IPS-20b (cell line): ENCODE measurements around the gene TTC38.
A peak's percentile ranks its signal among the peaks of the same experiment; 100 is the strongest.

Experiments
- H3K27ac ChIP-seq: one replicate; pipeline ENCODE4 v1.5.1; 2013; ENCODE audit warnings: low read length
- H3K27me3 ChIP-seq: 2 replicates; pipeline ENCODE4 v1.6.1; 2013; ENCODE audit warnings: mild to moderate bottlenecking, low read length, inconsistent platforms; ENCODE audit not compliant: insufficient read depth
- H3K36me3 ChIP-seq: 2 replicates; pipeline ENCODE4 v1.6.1; 2013; ENCODE audit warnings: low read depth, mild to moderate bottlenecking, inconsistent platforms, low read length, moderate library complexity; ENCODE audit not compliant: insufficient read depth
- H3K4me1 ChIP-seq: 2 replicates; pipeline ENCODE4 v1.6.1; 2013; ENCODE audit warnings: mild to moderate bottlenecking, control low read depth, inconsistent platforms, low read length, moderate library complexity; ENCODE audit not compliant: insufficient read depth
- H3K4me3 ChIP-seq: 2 replicates; pipeline ENCODE4 v1.5.1; 2013; ENCODE audit warnings: mild to moderate bottlenecking, low read length, inconsistent platforms
- H3K9ac ChIP-seq: 2 replicates; pipeline ENCODE4 v1.6.1; 2013; ENCODE audit warnings: low read depth, mild to moderate bottlenecking, inconsistent platforms, low read length, moderate library complexity
- H3K9me3 ChIP-seq: 2 replicates; pipeline ENCODE4 v1.6.1; 2013; ENCODE audit warnings: mild to moderate bottlenecking, low read depth, low read length, inconsistent platforms; ENCODE audit not compliant: insufficient read depth

Gene TTC38

DNA sequence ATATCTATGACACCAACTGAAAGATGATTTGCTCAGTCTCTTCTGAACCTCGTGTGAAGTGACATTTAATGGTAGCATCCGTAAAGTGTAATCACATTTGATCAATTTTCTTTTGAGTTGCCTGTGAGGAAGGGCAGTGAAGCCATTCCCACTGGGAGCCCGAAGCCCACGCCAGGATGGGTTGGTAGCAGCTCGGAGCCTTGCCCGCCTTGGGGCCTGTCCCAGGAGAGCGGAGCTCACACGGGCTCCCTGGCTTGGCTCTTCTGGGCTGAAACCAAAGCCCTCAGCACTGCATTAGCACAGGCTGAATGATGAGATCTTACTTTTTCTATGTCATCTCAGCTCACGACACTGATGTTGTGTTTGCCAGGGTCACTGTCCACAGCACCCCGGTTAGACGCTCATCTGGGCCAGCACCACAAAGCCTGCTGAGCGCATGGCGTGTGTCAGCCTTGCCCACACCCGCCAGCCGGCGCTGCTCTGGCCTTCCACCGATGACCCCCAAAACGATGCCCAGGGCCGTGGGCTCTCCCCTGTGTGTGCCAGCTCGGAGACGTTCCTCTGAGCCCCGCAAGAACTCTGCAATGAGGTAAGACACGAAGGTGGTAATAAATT is 58.4 kb downstream of the TTC38 start:
- Histone ChIP-seq H3K9ac (no peak overlapping the region), H3K4me1 (no peaks in the 10 kb centered on the region), H3K27ac (no peak overlapping the region), H3K9me3 (no peaks in the 10 kb centered on the region), H3K4me3 (no peak overlapping the region), H3K36me3 (peaks cover 74% of the 10 kb centered on the region), H3K27me3 (no peaks in the 10 kb centered on the region)

DNA sequence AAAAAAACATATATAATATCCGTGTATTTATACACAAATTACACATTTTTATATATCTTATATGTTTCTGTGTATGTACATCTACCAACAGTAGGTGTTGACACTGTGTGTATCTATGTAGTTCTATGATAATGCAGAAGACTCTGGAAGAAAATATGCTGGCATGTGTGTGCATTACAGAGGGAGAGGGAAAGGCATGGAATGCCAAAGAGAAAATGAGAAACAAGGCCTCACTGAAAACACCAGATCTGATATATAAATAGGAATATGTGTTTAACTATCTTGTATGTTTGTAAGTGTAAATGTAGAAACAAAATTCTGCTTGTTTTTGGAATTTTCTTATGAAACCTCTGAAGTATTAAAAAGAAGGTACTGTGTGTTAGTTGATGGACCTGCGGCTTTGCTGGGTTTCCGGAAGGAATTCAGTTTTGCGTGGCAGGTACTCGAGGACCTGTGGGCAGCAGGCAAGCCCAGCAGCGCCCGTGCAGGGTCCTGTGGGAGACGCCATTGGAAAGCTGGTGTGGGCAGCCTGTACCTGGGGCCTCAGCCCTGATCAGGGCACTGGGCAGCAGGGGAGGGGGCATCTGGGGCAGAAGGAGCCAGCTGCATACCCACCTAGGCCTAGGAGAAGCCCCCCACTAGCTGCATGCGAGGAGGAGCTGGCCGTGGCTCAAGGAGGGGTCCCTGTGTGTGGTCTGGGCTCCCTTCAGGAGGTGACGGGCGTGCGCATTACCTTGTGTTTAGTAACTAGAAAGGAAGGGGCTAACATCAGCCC is 60.1 kb downstream of the TTC38 start:
- Histone ChIP-seq H3K9ac (no peak overlapping the region), H3K27me3 (no peaks in the 10 kb centered on the region), H3K4me3 (no peak overlapping the region), H3K36me3 (peaks cover 82% of the 10 kb centered on the region), H3K27ac (no peak overlapping the region), H3K4me1 (no peaks in the 10 kb centered on the region), H3K9me3 (no peaks in the 10 kb centered on the region)

DNA sequence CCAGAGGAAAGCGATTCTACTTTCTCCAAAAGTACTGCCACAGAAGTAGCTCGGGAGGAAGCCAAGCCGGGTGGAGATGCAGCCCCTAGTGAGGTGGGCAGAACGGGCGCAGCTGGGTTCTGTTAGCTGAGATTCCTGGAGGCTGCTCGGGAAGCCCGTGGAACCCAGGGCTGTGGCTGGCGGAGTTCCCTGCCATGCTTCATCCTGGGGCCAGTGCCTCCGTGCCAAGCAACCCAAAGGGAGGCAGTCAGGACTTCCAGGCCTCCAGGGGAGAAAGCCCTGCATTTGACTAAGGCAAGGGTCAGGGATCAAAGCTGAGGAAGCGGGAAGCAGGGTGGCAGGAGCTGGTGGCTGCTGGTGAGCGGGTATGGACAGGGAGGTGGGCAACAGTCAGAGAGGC is 61.0 kb downstream of the TTC38 start:
- H3K4me1 ChIP-seq: no peaks in the 10 kb centered on the region; the same call in 1 of the 2 replicates
- H3K9ac ChIP-seq: no peak overlapping the region; the same call in 1 of the 2 replicates
- H3K27me3 ChIP-seq: no peaks in the 10 kb centered on the region
- H3K9me3 ChIP-seq: no peaks in the 10 kb centered on the region
- no peak overlapping the region for H3K27ac ChIP-seq
- no peak overlapping the region for H3K4me3 ChIP-seq
- H3K36me3 ChIP-seq: peaks cover 83% of the 10 kb centered on the region

DNA sequence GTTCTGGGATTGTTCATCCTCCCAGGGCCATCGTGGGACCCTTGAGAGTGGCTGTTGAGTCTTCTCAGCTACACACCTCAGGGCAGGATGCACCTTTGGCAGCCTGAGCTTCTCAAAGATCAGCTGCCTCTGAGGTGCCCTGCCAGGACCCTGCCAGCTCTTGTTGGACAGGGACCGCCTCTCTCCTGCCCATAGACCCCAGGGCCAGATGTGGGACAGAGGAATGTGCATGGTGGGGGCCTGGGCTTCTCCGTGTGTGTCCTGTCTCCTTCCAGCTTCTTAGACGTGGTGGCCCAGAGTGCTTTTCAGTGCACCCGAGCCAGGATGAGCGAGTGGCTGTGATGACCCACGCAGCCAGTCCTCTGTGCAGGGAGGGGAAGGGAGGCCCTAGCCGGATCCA is 61.8 kb downstream of the TTC38 start:
- H3K4me1 ChIP-seq: no peaks in the 10 kb centered on the region; the same call in 1 of the 2 replicates
- H3K9me3 ChIP-seq: no peaks in the 10 kb centered on the region
- H3K36me3 ChIP-seq: peaks cover 76% of the 10 kb centered on the region
- H3K27me3 ChIP-seq: no peaks in the 10 kb centered on the region
- H3K4me3 ChIP-seq: no peak overlapping the region
- H3K27ac ChIP-seq: no peak overlapping the region
- no peak overlapping the region for H3K9ac ChIP-seq

DNA sequence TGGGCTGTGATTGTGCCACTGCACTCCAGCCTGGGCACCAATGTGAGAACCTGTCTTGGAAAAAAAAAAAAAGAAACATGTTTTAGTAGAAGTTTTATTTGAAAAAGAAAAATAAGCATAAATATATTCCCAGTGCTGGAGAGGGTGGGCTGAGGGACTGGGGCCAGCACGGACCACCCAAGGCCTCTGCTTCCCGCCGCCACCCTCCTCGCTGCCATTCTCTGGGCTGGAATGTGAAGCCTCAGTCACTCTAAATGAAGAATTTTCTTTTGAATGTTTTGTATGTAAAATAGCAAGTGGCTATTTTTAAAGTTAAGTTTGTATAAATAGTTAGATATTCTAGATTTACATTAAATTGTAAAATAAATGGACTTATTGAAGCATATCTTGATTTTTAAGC is 62.6 kb downstream of the TTC38 start:
- no peak overlapping the region for H3K4me3 ChIP-seq
- H3K27ac ChIP-seq: no peak overlapping the region
- no peaks in the 10 kb centered on the region; the same call in 1 of the 2 replicates for H3K4me1 ChIP-seq
- H3K9me3 ChIP-seq: no peaks in the 10 kb centered on the region
- H3K27me3 ChIP-seq: no peaks in the 10 kb centered on the region
- H3K36me3 ChIP-seq: peaks cover 71% of the 10 kb centered on the region
- no peak overlapping the region for H3K9ac ChIP-seq

DNA sequence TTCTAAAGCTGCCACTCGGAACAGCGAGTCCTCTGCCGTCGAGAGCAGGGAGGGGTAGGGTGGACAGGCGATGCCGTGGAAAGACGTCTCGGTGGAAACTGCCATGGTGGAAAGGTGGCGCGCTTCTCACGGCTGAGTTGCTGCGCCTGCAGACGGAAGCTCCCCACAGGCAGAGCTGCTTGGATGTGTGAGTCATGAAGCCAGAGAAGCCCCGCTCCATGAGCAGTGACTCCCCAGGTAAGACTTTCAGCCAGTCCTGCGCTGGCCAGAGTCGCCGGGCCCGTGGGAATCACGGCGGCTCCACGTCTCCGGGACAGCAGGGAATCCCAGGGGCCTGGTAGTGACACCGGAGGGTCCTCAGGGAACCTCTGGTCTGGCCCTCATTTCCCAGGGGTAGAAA is 63.7 kb downstream of the TTC38 start:
- Histone ChIP-seq H3K9me3 (no peaks in the 10 kb centered on the region), H3K27ac (no peak overlapping the region), H3K27me3 (no peaks in the 10 kb centered on the region), H3K9ac (no peak overlapping the region), H3K4me3 (no peak overlapping the region), H3K4me1 (no peaks in the 10 kb centered on the region; the same call in 1 of the 2 replicates), H3K36me3 (peaks cover 60% of the 10 kb centered on the region)

DNA sequence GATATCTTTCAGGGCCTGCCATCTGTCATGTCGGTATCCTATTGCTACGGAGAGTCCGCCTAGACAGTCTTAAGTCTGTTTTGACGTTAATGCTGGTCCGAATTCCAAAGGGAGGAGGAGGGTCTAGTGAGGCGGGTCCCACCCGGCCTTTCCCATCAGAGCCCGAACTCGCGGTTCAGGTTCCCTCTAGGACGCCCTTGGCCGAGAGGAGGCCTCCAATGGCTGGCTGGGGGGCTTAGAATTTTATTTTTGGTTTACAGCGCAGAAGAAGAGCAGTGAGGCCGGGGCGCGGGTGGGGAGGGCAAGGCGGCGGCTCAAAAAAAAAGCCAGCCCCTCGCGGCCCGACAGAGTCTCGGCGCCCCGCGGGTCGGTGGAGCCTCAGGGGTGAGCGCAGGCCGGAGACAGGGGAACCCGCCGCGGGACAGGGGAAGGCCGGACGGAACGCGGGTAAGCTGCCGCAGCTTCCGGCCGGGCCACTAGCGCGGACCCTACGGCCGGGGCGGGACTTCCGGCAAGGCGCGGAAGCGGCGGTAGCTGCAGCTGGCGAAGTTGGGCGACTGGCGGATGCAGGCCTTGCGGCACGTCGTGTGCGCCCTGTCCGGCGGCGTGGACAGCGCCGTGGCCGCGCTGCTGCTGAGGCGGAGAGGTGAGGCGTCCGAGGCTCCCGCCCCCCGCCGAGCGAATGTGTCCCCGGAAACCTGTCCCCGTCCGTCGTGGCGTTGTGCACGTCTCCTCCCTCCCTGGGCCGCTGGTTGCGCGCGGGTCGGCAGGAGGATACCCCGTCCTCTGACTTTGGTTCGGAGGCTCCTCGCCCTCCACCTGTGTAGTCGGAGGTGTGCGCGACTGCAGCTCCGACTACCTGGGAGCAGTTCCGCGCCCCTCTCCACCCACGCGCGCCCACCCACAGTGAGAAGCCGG is 67.7 kb downstream of the TTC38 start, which contains the start of gene TRMU:
Gene TRMU (plus strand): TSS at position 514 of the 918 bp plus-strand sequence. CDS start 51 bp downstream, at position 565.
- Histone ChIP-seq H3K4me3 (peak within 1 kb of the TSS; percentile 78), H3K9ac (peak within 1 kb of the TSS; percentile 87), H3K9me3 (no peaks in the 10 kb centered on the region), H3K36me3 (peaks cover 57% of the 10 kb centered on the region), H3K4me1 (no peaks in the 10 kb centered on the region; the same call in 1 of the 2 replicates), H3K27ac (no peak within 1 kb of the TSS), H3K27me3 (no peaks in the 10 kb centered on the region)

DNA sequence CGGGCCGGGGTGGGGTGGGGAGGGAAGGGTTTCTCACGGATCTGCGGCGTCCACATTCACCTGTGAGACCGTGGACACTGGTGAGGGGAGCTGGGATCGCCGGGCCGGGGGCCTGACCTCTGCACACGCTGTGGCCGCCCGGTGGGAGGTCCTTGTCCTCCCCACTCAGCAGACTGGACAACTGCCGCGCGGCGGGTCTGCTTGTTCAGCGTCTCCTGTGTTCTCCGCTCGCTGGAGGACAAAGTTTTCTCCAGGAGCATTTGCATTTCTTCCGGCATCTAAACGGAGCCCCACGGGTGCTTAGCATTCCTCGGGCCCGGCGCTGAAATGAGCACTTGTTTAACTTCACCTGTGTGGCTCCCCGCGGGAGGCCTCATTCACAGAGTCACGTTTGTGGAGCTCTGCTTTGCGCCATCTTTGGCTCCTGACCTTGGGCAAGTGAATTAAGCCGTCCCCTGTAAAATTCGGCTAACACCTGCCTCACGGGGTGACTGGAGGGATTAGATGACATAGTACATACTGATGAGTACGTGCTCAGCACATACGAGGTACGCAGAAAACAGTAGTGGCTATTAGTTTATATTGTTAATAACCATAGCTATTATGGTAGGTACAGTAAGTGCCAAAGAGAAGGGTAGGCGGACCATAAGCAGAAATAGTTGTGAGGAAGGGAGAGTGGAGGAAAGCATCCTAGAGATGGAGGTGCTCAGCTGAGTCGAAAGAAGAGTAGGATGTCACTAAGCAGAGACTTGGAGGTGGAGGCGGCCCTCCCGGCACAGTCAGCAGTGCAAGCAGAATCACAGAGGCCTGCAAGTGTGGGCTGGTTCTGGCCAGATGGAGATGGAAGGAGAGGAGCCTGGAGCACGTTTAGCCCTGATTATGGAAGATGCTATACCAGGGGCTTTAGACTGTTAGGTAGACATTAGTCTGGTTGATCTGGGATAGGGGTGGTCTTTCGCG is 68.6 kb downstream of the TTC38 start:
- H3K9ac ChIP-seq: peak overlapping the region; percentile 87
- no peaks in the 10 kb centered on the region for H3K9me3 ChIP-seq
- peaks cover 55% of the 10 kb centered on the region for H3K36me3 ChIP-seq
- H3K27me3 ChIP-seq: no peaks in the 10 kb centered on the region
- no peaks in the 10 kb centered on the region; the same call in 1 of the 2 replicates for H3K4me1 ChIP-seq
- peak overlapping the region; percentile 78 for H3K4me3 ChIP-seq
- no peak overlapping the region for H3K27ac ChIP-seq

DNA sequence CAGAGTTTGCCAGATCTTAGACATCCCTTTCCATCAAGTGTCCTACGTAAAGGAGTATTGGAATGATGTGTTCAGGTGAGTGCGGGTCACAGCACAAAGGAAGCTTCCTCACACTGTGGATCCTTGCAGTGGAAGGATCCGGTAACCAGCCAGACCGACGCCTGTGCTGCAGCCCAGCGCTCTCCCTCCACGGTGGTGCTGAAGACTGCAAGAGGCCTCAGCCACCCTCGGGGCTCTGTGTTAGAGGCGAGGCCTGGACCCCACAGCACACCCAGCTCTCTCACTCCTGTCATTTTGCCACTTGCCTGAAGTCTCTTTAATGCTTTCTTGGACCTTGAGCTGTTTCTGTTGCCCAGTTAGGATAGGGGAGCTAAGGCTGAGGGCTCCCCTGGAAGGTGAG is 70.1 kb downstream of the TTC38 start:
- H3K27me3 ChIP-seq: no peaks in the 10 kb centered on the region
- no peak overlapping the region for H3K9ac ChIP-seq
- H3K36me3 ChIP-seq: peaks cover 59% of the 10 kb centered on the region
- H3K9me3 ChIP-seq: no peaks in the 10 kb centered on the region
- no peak overlapping the region for H3K27ac ChIP-seq
- H3K4me1 ChIP-seq: no peaks in the 10 kb centered on the region; the same call in 1 of the 2 replicates
- H3K4me3 ChIP-seq: no peak overlapping the region

DNA sequence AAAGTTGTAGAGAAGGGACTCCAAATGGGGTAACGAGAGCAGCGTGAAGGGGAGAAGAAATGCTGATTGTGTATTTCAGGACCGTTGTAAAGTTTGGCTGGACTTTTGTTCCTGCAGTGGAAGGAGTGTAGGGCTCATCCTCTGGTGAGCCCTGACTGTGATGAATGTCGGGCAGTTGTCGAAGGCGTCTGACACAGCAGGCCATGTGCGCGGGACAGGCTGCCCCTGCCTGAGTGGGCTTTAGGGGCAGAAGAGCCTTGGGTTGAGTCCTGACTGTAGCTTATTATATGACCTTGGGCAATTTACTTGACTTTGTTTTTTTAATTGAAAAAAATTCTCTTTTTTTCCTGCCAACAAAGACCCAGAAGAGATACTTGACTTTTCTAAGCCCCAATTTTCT is 70.8 kb downstream of the TTC38 start:
- Histone ChIP-seq H3K27ac (no peak overlapping the region), H3K27me3 (no peaks in the 10 kb centered on the region), H3K9ac (no peak overlapping the region), H3K4me1 (no peaks in the 10 kb centered on the region), H3K36me3 (peaks cover 60% of the 10 kb centered on the region), H3K9me3 (no peaks in the 10 kb centered on the region), H3K4me3 (no peak overlapping the region)
